HG02588 (cell line): ENCODE measurements around the gene CRYBG1.

Source experiments
- ATAC-seq: cut with Tn5 transposase; IDR thresholded peaks from one replicate; pipeline ENCODE4 v1.9.1; 2021; ENCODE audit warnings: mild to moderate bottlenecking, moderate library complexity; ENCODE audit not compliant: unreplicated experiment

The CRYBG1 gene

DNA sequence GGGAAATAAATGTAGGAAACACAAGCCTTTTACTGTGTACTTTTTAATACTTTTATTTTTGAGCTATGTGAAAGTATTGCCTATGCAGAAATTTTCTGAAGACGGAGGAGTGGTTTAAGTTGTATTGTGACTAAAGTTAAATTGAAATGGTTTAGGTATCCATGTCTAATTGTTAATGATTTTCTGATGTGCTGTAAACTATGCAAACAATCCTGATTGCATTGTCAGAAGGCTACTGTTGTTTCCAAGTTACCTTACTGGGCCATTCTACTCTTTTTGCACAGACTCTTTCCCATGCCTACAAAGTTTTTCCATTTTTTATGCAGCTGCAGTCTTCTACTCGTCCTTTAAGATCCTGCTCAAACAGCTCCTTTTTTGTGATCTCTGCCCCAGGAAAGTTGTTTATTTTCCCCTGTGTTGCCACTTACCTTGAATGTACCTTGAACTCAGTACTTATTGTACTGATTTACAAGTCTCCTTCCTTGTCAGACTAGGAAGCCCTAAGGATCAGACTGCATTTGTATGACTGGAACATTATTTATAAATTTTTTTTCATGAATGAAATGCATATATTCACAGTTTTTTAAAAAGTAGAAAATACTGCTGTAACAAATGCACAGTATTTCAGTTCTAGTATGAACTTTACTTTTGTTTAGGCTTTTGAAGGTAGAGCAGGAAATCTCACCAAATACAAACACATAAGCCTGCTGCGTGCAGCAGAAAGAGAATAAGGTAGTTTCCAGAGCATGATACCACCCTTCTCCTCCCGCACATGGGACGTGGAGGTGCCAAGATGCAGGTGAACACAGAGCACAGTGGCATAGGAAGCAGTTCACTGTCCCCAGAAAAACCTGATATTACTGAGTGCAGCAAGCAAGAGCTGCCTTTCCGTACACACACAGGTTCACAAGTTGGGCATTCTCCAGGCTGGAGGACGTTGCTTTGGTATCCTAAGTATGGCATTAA, 97.8 kb downstream of the CRYBG1 start:
- ATAC-seq, result no peak

- no peak for ATAC-seq
These were observed 100.0 kb downstream of the CRYBG1 start for GRCh38 chr6:106460481-106460880.

DNA sequence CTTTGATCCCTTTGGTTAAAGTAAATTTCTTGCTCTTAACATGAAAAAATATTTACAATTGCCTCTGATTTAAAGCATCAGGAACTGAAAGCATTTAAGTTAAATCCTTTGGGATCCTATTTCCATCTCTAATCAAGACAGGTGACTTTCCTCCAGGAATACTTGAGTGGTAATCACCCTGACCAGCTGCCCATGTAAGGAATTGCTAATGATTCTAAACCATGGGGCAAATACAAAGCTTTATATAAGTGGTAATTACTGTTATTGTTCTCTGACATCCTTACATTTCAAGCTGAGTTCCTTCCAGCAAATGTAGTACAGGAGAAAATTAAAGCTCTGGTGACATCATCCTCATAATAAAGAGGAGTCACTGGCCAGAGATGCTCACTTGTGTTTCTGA, 100.6 kb downstream of the CRYBG1 start:
- no peak for ATAC-seq

GRCh38 chr6:106462923-106463557, 102.5 kb downstream of the CRYBG1 start:
- no peak for ATAC-seq

- no peak for ATAC-seq
These were observed 105.7 kb downstream of the CRYBG1 start for GRCh38 chr6:106466211-106466610.

DNA sequence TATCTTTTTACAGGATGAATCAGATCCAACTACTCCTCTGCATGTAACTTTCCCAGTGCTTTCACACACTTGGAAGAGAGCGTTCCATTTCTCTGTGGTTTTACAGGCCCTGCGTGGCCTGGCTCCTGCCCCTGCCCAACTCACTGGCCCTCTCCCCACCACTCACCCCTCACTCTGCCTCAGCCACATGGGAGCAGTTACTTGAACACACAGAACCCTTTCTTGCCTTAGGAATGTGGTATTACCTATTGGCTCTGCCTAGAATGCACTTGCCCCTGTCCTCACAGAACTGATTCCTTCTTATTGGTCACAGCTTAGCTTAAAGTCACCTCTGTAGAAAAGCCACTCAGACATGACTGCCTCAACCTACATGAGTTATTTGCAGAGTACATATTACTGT, 108.4 kb downstream of the CRYBG1 start:
- no peak for ATAC-seq

DNA sequence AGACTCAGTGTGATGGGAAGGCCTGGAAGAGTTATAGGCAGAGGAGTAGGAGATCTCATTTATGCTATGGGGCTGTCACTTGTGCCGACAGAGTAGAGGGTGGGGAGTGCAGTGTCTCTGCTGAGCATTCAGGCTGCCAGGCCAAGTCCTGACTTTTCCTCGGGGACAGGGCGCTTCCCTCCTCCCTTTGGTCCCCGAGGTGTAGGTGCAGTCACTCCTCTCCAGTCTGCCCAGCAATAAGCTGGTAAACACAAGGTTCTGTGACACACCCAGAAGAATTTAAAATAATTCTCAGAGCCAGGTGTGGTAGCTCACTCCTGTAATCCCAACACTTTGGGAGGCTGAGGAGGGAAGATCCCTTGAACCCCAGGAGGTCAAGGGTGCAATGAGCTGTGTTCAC, 109.4 kb downstream of the CRYBG1 start:
- no peak for ATAC-seq

DNA sequence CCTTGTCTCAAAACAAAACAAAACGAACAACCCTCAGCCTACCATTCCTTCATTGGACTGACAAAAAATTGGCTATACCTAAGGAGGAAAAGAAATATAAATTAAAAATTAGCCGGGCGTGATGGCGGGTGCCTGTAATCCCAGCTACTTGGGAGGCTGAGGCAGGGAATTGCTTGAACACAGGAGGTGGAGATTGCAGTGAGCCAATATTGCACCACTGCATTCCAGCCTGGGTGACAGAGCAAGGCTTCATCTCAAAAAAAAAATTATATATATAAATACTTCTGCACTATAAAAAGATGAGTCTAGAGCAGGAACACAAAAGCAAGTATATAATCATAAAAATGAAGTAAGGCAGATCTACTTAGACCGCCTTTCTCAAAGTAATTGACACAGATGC, 109.8 kb downstream of the CRYBG1 start:
- ATAC-seq, result no peak

DNA sequence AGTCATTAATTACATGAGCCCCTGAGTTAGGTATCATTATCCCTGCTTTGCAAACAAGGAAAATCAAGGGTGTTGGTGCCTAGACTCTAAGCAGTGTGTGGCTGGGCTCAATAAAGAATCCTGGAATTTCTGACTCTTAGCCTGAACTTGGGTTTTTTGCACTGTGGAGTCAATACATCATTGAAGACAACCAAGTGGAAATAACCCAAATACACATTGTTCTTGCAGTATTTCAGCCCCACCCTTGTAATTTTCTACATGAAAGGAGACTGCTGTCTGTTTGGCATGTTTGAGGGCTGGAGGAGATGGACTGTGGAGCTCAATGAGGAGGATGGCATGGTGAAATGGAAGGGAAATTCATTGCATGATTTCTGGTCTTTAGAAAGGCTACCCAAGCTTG, 110.3 kb downstream of the CRYBG1 start:
- ATAC-seq, result no peak

DNA sequence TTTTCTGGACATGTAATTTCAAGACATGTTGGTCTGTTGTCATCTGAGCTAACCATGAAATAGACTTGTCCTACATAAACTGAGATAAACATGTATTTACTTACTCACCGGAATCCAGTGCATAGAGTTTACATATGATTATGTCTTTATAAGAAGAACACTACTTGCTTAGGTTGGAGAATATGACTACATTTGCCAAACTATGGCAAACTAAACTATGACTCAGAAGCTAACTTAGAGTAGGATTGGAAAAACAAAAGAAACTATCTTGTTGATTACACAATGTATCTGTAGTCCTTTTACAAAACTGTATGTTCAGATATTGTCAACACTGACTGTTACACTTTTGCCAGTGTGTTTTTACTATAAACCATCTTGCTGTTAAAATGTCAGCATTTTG, 113.3 kb downstream of the CRYBG1 start:
- ATAC-seq, result no peak

DNA sequence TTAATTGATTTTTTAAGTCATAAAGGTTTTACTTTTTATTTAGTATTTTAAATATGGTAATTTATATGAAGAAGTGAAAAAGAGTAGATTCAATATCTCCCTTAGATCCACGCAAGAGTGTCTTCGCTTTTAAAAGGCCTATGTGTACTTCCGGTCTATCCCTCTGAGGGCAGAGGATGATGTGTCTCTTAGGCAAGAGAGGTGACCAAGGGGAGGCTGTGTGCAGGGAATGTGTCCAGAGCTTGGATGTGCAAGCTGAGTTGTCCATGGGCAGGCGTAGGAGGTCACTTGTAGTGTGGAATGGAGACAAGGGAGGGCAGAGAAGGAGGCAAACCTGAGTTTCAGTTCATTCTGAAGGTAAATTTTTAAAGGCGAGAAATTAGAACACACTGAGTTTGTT, 113.9 kb downstream of the CRYBG1 start:
- ATAC-seq, result no peak

GRCh38 chr6:106475284-106475683, 114.8 kb downstream of the CRYBG1 start:
- no peak for ATAC-seq

GRCh38 chr6:106476331-106477105, 116.0 kb downstream of the CRYBG1 start:
- no peak for ATAC-seq

DNA sequence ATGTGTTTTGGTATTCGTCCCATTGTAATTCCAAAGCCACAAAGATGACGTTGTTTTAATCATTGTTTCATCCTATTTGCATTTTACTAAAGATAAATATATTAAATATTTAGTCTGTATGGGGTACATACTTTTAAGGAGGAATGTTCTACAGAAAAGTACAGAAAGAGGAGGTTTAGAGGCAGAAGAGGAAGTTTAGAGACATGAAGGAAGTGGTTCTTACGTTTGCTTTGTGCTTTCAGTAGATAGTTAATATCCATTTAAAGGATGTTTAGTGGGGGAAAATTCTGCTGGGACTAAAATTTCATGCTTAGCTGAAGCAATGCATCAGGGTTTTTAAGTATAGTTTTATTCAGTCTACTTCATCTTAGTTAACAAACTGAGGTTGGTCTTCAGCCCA, 116.6 kb downstream of the CRYBG1 start:
- no peak for ATAC-seq

DNA sequence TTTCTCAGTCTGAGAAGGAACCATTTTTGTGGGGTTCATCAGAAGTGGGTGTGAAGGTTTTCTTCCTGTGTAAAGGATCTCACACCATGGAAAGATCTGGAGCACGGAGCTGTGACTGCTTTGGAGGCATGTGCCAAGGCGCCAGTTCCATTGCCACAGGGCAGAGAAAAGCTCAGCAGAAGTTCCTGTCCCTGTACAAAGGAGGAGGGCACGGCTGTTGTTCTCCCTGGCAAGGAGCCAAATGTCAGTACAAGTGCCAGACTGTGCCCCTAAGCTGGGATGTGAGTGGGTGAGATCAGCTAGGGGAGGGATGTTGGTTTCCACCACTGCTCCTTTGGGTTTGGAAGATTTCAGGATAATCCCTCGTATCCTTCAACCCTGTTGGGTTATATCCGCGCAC, 117.3 kb downstream of the CRYBG1 start:
- no peak for ATAC-seq

DNA sequence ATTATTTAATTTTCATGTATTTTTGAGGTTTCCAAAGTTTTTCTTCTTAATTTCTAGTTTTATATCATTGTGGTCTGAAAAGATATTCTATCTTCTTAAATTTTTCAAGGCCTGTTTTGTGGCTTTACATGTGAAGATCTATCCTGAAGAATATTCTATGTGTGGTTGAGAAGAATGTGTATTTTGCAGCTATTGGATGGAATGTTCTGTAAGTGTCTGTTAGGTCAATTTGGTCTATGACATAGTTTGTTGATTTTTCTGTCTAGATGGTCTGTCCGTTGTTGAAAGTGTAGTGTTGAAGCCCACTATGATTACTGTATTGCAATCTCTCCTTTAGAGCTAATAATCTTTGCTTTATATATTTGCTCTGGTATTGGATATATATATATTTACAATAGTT, 125.7 kb downstream of the CRYBG1 start:
- no peak for ATAC-seq

- ATAC-seq, result no peak
These were observed 128.2 kb downstream of the CRYBG1 start for GRCh38 chr6:106488494-106489370.

DNA sequence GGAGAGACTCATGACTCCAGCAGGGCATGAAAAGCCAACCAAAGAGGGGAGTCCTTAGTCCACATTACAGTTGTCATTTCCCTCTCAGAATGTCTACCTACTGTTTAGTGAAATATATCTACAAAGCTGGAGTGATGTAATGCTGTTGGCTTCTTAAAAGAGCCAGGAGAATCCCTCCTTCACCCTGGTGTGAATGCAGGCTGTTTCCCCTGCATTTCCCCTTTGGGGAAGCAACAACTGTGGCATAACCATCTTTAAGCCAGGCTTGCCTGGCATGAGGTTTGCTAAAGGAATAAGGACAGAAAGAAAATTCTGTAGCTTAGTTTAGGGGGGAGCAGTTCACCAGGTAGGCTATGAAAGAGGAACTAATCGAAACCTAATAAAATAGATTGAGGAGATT, 129.5 kb downstream of the CRYBG1 start:
- ATAC-seq, result no peak

- ATAC-seq, result no peak
These were observed 129.9 kb downstream of the CRYBG1 start for GRCh38 chr6:106490436-106490835.

GRCh38 chr6:106490974-106491373, 130.5 kb downstream of the CRYBG1 start:
- no peak for ATAC-seq

DNA sequence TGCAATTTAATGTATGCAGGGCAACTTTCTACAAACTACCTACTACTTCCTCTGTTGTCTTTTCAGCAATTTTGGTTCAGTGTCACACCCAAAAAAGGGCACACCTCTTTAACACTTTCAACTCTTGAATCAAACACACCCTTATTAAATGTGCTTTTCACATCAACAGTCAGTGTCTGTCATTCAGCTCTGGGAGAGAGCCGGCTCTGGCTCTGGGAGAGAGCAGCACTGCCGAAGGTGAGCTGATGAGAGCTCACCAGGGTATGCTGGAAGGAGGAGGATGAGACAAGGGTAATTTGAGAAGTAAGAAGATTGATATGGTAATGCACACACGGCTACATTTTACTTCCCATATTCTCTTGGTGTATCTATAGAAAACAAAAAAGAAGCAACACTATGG, 134.5 kb downstream of the CRYBG1 start:
- ATAC-seq, result no peak
